Neuronal stem cell (in vitro differentiated cells): ENCODE results near the gene GJC1.

Experiments
- DNase-seq: peaks from one replicate; pipeline ENCODE4 v3.0.0-alpha.2; 2013; ENCODE audit warnings: low spot score
- H2AFZ ChIP-seq: one replicate; pipeline ENCODE4 v1.6.1; 2013; ENCODE audit warnings: mild to moderate bottlenecking, low read length, inconsistent platforms
- H2AK5ac ChIP-seq: 2 replicates; pipeline ENCODE4 v1.6.1; 2013; ENCODE audit warnings: low read depth, mild to moderate bottlenecking, inconsistent platforms, low read length, moderate library complexity, mixed read lengths
- H2BK120ac ChIP-seq: 2 replicates; pipeline ENCODE4 v1.6.1; 2013; ENCODE audit warnings: low read depth, mild to moderate bottlenecking, inconsistent platforms, low read length, moderate library complexity, mixed read lengths
- H2BK12ac ChIP-seq: one replicate; pipeline ENCODE4 v1.6.1; 2013; ENCODE audit warnings: low read length, inconsistent platforms
- H2BK15ac ChIP-seq: 2 replicates; pipeline ENCODE4 v1.6.1; 2013; ENCODE audit warnings: mild to moderate bottlenecking, low read length, inconsistent platforms, mixed read lengths
- H2BK5ac ChIP-seq: one replicate; pipeline ENCODE4 v1.6.1; 2013; ENCODE audit warnings: inconsistent platforms, mild to moderate bottlenecking, low read length, moderate library complexity
- H3K14ac ChIP-seq: one replicate; pipeline ENCODE4 v1.6.1; 2013; ENCODE audit warnings: low read length, inconsistent platforms
- H3K18ac ChIP-seq: 2 replicates; pipeline ENCODE4 v1.6.1; 2013; ENCODE audit warnings: low read length, inconsistent platforms
- H3K23ac ChIP-seq: 2 replicates; pipeline ENCODE4 v1.6.1; 2013; ENCODE audit warnings: low read depth, mild to moderate bottlenecking, mixed read lengths, low read length, inconsistent platforms; ENCODE audit not compliant: poor library complexity
- H3K27ac ChIP-seq: replicated peaks from 3 replicates; pipeline ENCODE4 v1.5.1; 2013; ENCODE audit warnings: low read length, inconsistent platforms
- H3K27me3 ChIP-seq, 3 experiments: 2 replicates each; pipeline ENCODE4 v1.6.1; 2013; ENCODE audit warnings: low read length in 3 of 3, mild to moderate bottlenecking in 2 of 3, inconsistent platforms in 1 of 3, low read depth in 1 of 3, mixed read lengths in 1 of 3, moderate library complexity in 1 of 3; ENCODE audit not compliant: control insufficient read depth in 3 of 3, insufficient read depth in 3 of 3
- H3K36me3 ChIP-seq, 2 donors: replicated peaks in 1 of 2; 2 replicates each; pipeline ENCODE4 v1.6.1; 2013; ENCODE audit warnings: low read length in 2 of 2; ENCODE audit not compliant: control insufficient read depth in 2 of 2, insufficient read depth in 2 of 2
- H3K4ac ChIP-seq: 2 replicates; pipeline ENCODE4 v1.6.1; 2013; ENCODE audit warnings: inconsistent platforms, mild to moderate bottlenecking, low read length, moderate library complexity
- H3K4me1 ChIP-seq, 2 donors: 1 replicate in 1 of 2; 2 replicates in 1 of 2; pipeline ENCODE4 v1.6.1; 2013; ENCODE audit warnings: low read length in 2 of 2, low read depth in 1 of 2; ENCODE audit not compliant: control insufficient read depth in 2 of 2, insufficient read depth in 1 of 2
- H3K4me2 ChIP-seq: one replicate; pipeline ENCODE4 v1.6.1; 2013; ENCODE audit warnings: mild to moderate bottlenecking, low read length, inconsistent platforms; ENCODE audit not compliant: insufficient read depth, poor library complexity, severe bottlenecking
- H3K4me3 ChIP-seq, 2 donors: 2 replicates each; pipeline ENCODE4 v1.5.1; 2013; ENCODE audit warnings: low read length in 2 of 2, mild to moderate bottlenecking in 2 of 2, inconsistent platforms in 1 of 2, moderate library complexity in 1 of 2
- H3K79me1 ChIP-seq: one replicate; pipeline ENCODE4 v1.6.1; 2013; ENCODE audit warnings: low read depth, mild to moderate bottlenecking, inconsistent platforms, low read length, moderate library complexity
- H3K9ac ChIP-seq: one replicate; pipeline ENCODE4 v1.6.1; 2013; ENCODE audit warnings: mild to moderate bottlenecking, low read depth, low read length, inconsistent platforms; ENCODE audit not compliant: poor library complexity
- H3K9me3 ChIP-seq, 2 donors: replicated peaks in 1 of 2; 2 replicates each; pipeline versions ENCODE3 to v1.6.1; 2013; ENCODE audit warnings: low read length in 2 of 2, mild to moderate bottlenecking in 2 of 2, inconsistent platforms in 1 of 2, low read depth in 1 of 2, mixed read lengths in 1 of 2, moderate library complexity in 1 of 2; ENCODE audit not compliant: control insufficient read depth in 2 of 2, insufficient read depth in 1 of 2
- H4K8ac ChIP-seq: one replicate; pipeline ENCODE4 v1.6.1; 2013; ENCODE audit warnings: low read depth, mild to moderate bottlenecking, inconsistent platforms, low read length, moderate library complexity
- H4K91ac ChIP-seq: one replicate; pipeline ENCODE4 v1.6.1; 2013; ENCODE audit warnings: low read length, low read depth, mild to moderate bottlenecking, inconsistent platforms; ENCODE audit not compliant: poor library complexity
- WGBS, 2 donors: extraction: QIAGEN DNeasy Blood & Tissue Kit; methylation state at CpG; one replicate each; pipeline ENCODE4 v1.1.7; 2013; ENCODE audit warnings: missing lambda C conversion rate in 2 of 2, mixed read lengths in 1 of 2; ENCODE audit not compliant: insufficient read length in 2 of 2, insufficient replicate concordance in 1 of 2; ENCODE audit errors: extremely low coverage in 2 of 2; 5-methylcytosine and 5-hydroxymethylcytosine counted together

GJC1 gene

DNA sequence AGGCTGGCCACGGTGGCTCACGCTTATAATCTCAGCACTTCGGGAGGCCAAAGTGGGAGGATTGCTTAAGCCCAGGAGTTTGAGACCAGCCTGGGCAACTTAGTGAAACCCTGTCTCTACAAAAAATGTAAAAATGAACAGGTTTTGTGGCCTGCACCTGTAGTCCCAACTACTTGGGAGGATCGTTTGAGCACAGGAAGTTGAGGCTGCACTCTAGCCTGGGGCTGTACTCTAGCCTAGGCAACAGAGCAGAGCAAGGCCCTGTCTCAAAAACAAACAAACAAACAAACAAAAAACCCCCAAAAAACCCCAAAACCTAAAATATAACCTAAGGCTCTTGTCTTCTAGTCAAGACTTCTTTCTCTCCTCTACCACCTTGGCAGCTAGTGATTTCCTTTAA lies 10.2 kb upstream of the GJC1 start:
- H3K4me2 ChIP-seq: no peak overlapping the region
- no peak overlapping the region for H2BK120ac ChIP-seq
- H3K18ac ChIP-seq: no peak overlapping the region
- H3K36me3 ChIP-seq: no peaks in the 10 kb centered on the region
- no peak overlapping the region for H2BK15ac ChIP-seq
- WGBS, 2 donors: no CpG with 5 or more reads among the region's 4 CpGs
- no peak overlapping the region for H3K14ac ChIP-seq
- no peaks in the 10 kb centered on the region for H3K79me1 ChIP-seq
- no peaks in the 10 kb centered on the region for H3K9me3 ChIP-seq
- no peak overlapping the region for H3K23ac ChIP-seq
- no peaks in the 10 kb centered on the region for H3K27me3 ChIP-seq
- no peak overlapping the region for H3K9ac ChIP-seq
- no peak for DNase-seq
- H3K4me3 ChIP-seq: no peak overlapping the region
- H2BK5ac ChIP-seq: no peak overlapping the region
- no peak overlapping the region for H2AK5ac ChIP-seq
- H2BK12ac ChIP-seq: no peak overlapping the region
- H3K4ac ChIP-seq: no peak overlapping the region
- no peak overlapping the region for H3K27ac ChIP-seq
- no peak overlapping the region for H4K8ac ChIP-seq
- H3K4me1 ChIP-seq: peaks cover 9 to 11% of the 10 kb centered on the region in 2 donors
- H4K91ac ChIP-seq: no peak overlapping the region
- H2AFZ ChIP-seq: no peak overlapping the region

DNA sequence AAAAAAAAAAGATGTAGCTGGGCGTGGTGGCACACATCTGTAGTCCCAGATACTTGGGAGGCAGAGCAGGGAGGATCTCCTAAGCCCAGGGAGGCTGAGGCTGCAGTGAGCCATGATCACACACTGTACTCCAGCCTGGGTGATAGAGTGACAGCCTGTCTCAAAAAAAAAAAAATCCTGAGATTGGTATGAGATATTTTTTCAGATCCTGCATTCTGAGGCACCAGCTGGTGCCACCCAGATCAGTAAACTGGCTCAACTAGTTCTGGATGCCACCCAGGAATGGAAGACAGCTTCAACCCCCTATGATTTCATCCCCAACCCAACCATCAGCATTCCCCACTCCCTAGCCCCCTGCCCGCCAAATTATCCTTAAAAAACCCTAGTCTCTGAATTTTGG lies 7.1 kb upstream of the GJC1 start:
- no peak overlapping the region for H2BK5ac ChIP-seq
- no peak overlapping the region for H2BK15ac ChIP-seq
- no peak for DNase-seq
- no peak overlapping the region for H3K9ac ChIP-seq
- no peak overlapping the region for H2AFZ ChIP-seq
- no peak overlapping the region for H3K18ac ChIP-seq
- no peak overlapping the region for H3K4ac ChIP-seq
- H4K91ac ChIP-seq: no peak overlapping the region
- no peaks in the 10 kb centered on the region for H3K9me3 ChIP-seq
- H3K4me2 ChIP-seq: no peak overlapping the region
- no peak overlapping the region for H3K23ac ChIP-seq
- no peak overlapping the region for H3K14ac ChIP-seq
- WGBS, 2 donors: no CpG with 5 or more reads among the region's 2 CpGs
- H2BK120ac ChIP-seq: no peak overlapping the region
- H2AK5ac ChIP-seq: no peak overlapping the region
- H3K27ac ChIP-seq: no peak overlapping the region
- H3K27me3 ChIP-seq: no peaks in the 10 kb centered on the region
- H3K4me1 ChIP-seq: peaks cover 2 to 3% of the 10 kb centered on the region in 2 donors
- no peak overlapping the region for H2BK12ac ChIP-seq
- H3K79me1 ChIP-seq: no peaks in the 10 kb centered on the region
- H3K4me3 ChIP-seq: no peak overlapping the region
- no peaks in the 10 kb centered on the region for H3K36me3 ChIP-seq
- no peak overlapping the region for H4K8ac ChIP-seq

DNA sequence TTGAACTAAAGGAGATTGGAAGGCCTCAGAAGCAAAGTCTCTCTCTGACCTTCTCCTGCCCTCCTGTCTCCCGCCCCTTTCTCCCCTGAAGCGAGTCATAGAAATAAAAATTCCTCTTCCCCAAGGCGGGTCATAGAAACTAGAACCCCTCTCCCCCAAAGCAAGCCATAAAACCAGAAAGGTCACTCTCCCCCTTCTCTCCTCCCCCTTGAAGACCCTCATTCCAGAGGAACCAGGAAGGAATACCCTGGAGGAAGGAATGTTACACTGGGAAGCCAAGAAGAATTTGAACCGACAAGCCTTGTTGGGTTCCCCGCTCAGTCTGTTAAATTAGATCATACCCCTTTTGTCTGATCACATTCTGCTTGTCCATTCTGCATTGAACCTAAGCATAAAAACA lies 2.7 kb upstream of the GJC1 start:
- no peak overlapping the region for H2BK15ac ChIP-seq
- H3K4me3 ChIP-seq: no peak overlapping the region
- H3K27ac ChIP-seq: no peak overlapping the region
- no peaks in the 10 kb centered on the region for H3K27me3 ChIP-seq
- H2BK12ac ChIP-seq: no peak overlapping the region
- H4K91ac ChIP-seq: no peak overlapping the region
- no peaks in the 10 kb centered on the region for H3K36me3 ChIP-seq
- no peak overlapping the region for H2AK5ac ChIP-seq
- H3K9ac ChIP-seq: no peak overlapping the region
- H2BK5ac ChIP-seq: no peak overlapping the region
- H4K8ac ChIP-seq: no peak overlapping the region
- H3K23ac ChIP-seq: no peak overlapping the region
- H3K4me1 ChIP-seq: peaks cover 7 to 12% of the 10 kb centered on the region in 2 donors
- H3K4me2 ChIP-seq: no peak overlapping the region
- H3K4ac ChIP-seq: no peak overlapping the region
- H2BK120ac ChIP-seq: no peak overlapping the region
- DNase-seq: no peak
- H3K14ac ChIP-seq: no peak overlapping the region
- peak overlapping the region; percentile 49 for H2AFZ ChIP-seq
- H3K79me1 ChIP-seq: no peaks in the 10 kb centered on the region
- no CpG with 5 or more reads among the region's 5 CpGs for WGBS, 2 donors
- H3K18ac ChIP-seq: no peak overlapping the region
- H3K9me3 ChIP-seq: no peaks in the 10 kb centered on the region

DNA sequence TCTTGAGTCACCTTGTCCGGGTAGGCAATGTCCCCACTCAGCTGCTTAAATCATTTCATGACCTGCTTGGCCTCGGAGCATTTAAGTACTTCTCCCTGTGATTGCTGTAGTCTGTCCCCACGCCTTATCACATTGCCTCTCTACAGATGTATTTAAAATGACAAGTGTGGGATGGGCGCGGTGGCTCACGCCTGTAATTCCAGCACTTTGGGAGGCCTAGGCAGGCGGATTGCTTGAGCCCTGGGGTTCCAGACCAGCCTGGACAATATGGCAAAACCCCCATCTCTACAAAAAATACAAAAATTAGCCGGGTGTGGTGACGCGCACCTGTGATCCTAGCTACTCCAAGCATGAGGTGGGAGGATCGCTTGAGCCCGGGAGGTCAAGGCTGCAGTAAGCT lies 1.3 kb upstream of the GJC1 start:
- Histone ChIP-seq H3K9ac (no peak overlapping the region), H2BK120ac (no peak overlapping the region), H3K4me2 (no peak overlapping the region), H3K4me1 (peaks cover 7 to 13% of the 10 kb centered on the region in 2 donors), H3K14ac (no peak overlapping the region), H3K36me3 (peaks cover 0 to 4% of the 10 kb centered on the region in 2 donors), H3K9me3 (no peaks in the 10 kb centered on the region), H2AFZ (no peak overlapping the region), H2AK5ac (no peak overlapping the region), H3K23ac (no peak overlapping the region), H4K91ac (no peak overlapping the region), H4K8ac (no peak overlapping the region), H3K4ac (no peak overlapping the region), H3K79me1 (no peaks in the 10 kb centered on the region), H3K18ac (no peak overlapping the region), H2BK5ac (no peak overlapping the region), H2BK12ac (no peak overlapping the region), H3K27me3 (no peaks in the 10 kb centered on the region), H2BK15ac (no peak overlapping the region), H3K27ac (peak overlapping the region; percentile 75), H3K4me3 (no peak overlapping the region)
- WGBS, 2 donors: no CpG with 5 or more reads among the region's 12 CpGs
- DNase-seq: no peak
